Neural progenitor cell (in vitro differentiated cells): ENCODE measurements around the gene POR. TPM values are rescaled to one million over a fixed set of nuclear protein-coding genes. Genes with fewer than 3 reads are reported as not detected.

Source experiments
- DNase-seq: peaks from one replicate; pipeline ENCODE4 v3.0.0-alpha.2; 2016; ENCODE audit warnings: low spot score
- H2AFZ ChIP-seq: fragments of 200-600 bp; sonication (generic); replicated peaks from 2 replicates; pipeline ENCODE4 v1.6.1; 2016; ENCODE audit warnings: antibody characterized with exemption
- H3F3A ChIP-seq: fragments of 200-600 bp; sonication (generic); 2 replicates; pipeline ENCODE4 v1.6.1; 2016; ENCODE audit warnings: antibody characterized with exemption, low read depth
- H3K27ac ChIP-seq: fragments of 200-600 bp; sonication (generic); 2 replicates; pipeline ENCODE4 v1.5.1; 2016; ENCODE audit warnings: mild to moderate bottlenecking
- H3K27me3 ChIP-seq: fragments of 200-600 bp; sonication (generic); 2 replicates; pipeline ENCODE4 v1.6.1; 2016; ENCODE audit warnings: mild to moderate bottlenecking, moderate library complexity
- H3K36me3 ChIP-seq: fragments of 200-600 bp; sonication (generic); 2 replicates; pipeline ENCODE4 v1.5.1; 2016
- H3K4me1 ChIP-seq: fragments of 200-600 bp; sonication (generic); 2 replicates; pipeline ENCODE4 v1.6.1; 2016; ENCODE audit warnings: mixed run types
- H3K4me2 ChIP-seq: fragments of 200-600 bp; sonication (generic); 2 replicates; pipeline ENCODE4 v1.6.1; 2016
- H3K4me3 ChIP-seq: fragments of 200-600 bp; sonication (generic); 2 replicates; pipeline ENCODE4 v1.5.1; 2016
- H3K79me2 ChIP-seq: fragments of 200-600 bp; sonication (generic); 2 replicates; pipeline ENCODE4 v1.6.1; 2016; ENCODE audit warnings: low read depth
- H3K9ac ChIP-seq: fragments of 200-600 bp; sonication (generic); 2 replicates; pipeline ENCODE4 v1.6.1; 2016
- H3K9me3 ChIP-seq: fragments of 200-600 bp; sonication (generic); 2 replicates; pipeline ENCODE4 v1.5.1; 2016; ENCODE audit warnings: low read depth
- H4K20me1 ChIP-seq: fragments of 200-600 bp; sonication (generic); 2 replicates; pipeline ENCODE4 v1.6.1; 2016; ENCODE audit warnings: low read depth
- H3K27ac Mint-ChIP-seq: 3 replicates; pipeline ENCODE4 v1.8.0; 2021; ENCODE audit warnings: mixed read lengths
- H3K27me3 Mint-ChIP-seq: 2 replicates; pipeline ENCODE4 v1.8.0; 2022; ENCODE audit warnings: low read depth, mild to moderate bottlenecking, inconsistent platforms, moderate library complexity, mixed read lengths; ENCODE audit not compliant: insufficient read depth
- H3K36me3 Mint-ChIP-seq: 3 replicates; pipeline ENCODE4 v1.8.0; 2021; ENCODE audit warnings: mixed read lengths
- H3K4me1 Mint-ChIP-seq: 3 replicates; pipeline ENCODE4 v1.8.0; 2021; ENCODE audit warnings: mixed read lengths
- H3K4me3 Mint-ChIP-seq: 3 replicates; pipeline ENCODE4 v1.8.0; 2021; ENCODE audit warnings: mild to moderate bottlenecking, moderate library complexity, mixed read lengths
- H3K9me3 Mint-ChIP-seq: 3 replicates; pipeline ENCODE4 v1.8.0; 2020; ENCODE audit warnings: mixed read lengths
- CTCF ChIP-seq: fragments of 200-600 bp; sonication (generic); IDR thresholded peaks from 2 replicates; pipeline ENCODE4 v1.5.1; 2017; ENCODE audit warnings: antibody characterized with exemption, mild to moderate bottlenecking
- EZH2 ChIP-seq: fragments of 200-600 bp; sonication (generic); IDR thresholded peaks from 2 replicates; pipeline ENCODE4 v1.6.1; 2017; ENCODE audit warnings: antibody characterized with exemption, mild to moderate bottlenecking, moderate library complexity
- EZH2phosphoT487 ChIP-seq: fragments of 200-600 bp; sonication (generic); IDR thresholded peaks from 2 replicates; pipeline ENCODE4 v1.6.1; 2017; ENCODE audit warnings: antibody characterized with exemption
- total RNA-seq: library from RNA; depleted of rRNA; stranded (reverse); fragments of >200 nt; gene quantifications from 2 replicates; pipeline ENCODE4 v1.2.3, GENCODE V29; 2015; ENCODE audit warnings: low replicate concordance

The POR gene
- total RNA-seq, 1 donor from 2014 or later, result 38.6 TPM

- H4K20me1 ChIP-seq, result peaks cover 33% of the 10 kb centered on the region
- TF ChIP-seq EZH2 (peak; percentile 42), EZH2phosphoT487 (no peak)
- peak; percentile 20 for DNase-seq
- no peaks in the 10 kb centered on the region for H3K9me3 ChIP-seq
- no peaks in the 10 kb centered on the region for H3K36me3 ChIP-seq
- peak overlapping the region; percentile 93 for H3K4me2 ChIP-seq
- H3K27ac Mint-ChIP-seq, result peak overlapping the region; percentile 83
- H3K27me3 Mint-ChIP-seq, result peaks cover 2% of the 10 kb centered on the region
- H3K4me3 ChIP-seq, result peak overlapping the region; percentile 75
- H3K27me3 ChIP-seq, result no peaks in the 10 kb centered on the region
- H3K27ac ChIP-seq, result no peak overlapping the region
- H3K9me3 Mint-ChIP-seq, result no peaks in the 10 kb centered on the region
- peaks cover 54% of the 10 kb centered on the region for H3K79me2 ChIP-seq
- peaks cover 8% of the 10 kb centered on the region for H3F3A ChIP-seq
- peak overlapping the region; percentile 96 for H3K4me3 Mint-ChIP-seq
- H3K4me1 Mint-ChIP-seq, result peaks cover 30% of the 10 kb centered on the region
- H2AFZ ChIP-seq, result no peak overlapping the region
- H3K4me1 ChIP-seq, result peaks cover 12% of the 10 kb centered on the region
- H3K36me3 Mint-ChIP-seq, result peaks cover 6% of the 10 kb centered on the region
- H3K9ac ChIP-seq, result peak overlapping the region; percentile 68
Observed at GRCh38 chr7:75915416-75916156, 631 bp downstream of the POR start.

GRCh38 chr7:75916259-75916658 is 1.3 kb downstream of the POR start:
- Mint-ChIP-seq H3K9me3 (no peaks in the 10 kb centered on the region), H3K4me3 (peak overlapping the region; percentile 96), H3K27ac (no peak overlapping the region), H3K4me1 (peaks cover 30% of the 10 kb centered on the region), H3K36me3 (peaks cover 9% of the 10 kb centered on the region), H3K27me3 (peaks cover 4% of the 10 kb centered on the region)
- Histone ChIP-seq H3K4me1 (peaks cover 12% of the 10 kb centered on the region), H3K27me3 (no peaks in the 10 kb centered on the region), H3K4me3 (peak overlapping the region; percentile 75), H3K27ac (no peak overlapping the region), H2AFZ (no peak overlapping the region), H3K9ac (no peak overlapping the region), H4K20me1 (peaks cover 38% of the 10 kb centered on the region), H3K4me2 (peak overlapping the region; percentile 93), H3K79me2 (peaks cover 61% of the 10 kb centered on the region), H3K9me3 (no peaks in the 10 kb centered on the region), H3F3A (peaks cover 8% of the 10 kb centered on the region), H3K36me3 (no peaks in the 10 kb centered on the region)
- DNase-seq, result no peak
- TF ChIP-seq CTCF (no peak), EZH2 (no peak), EZH2phosphoT487 (no peak)

- Histone ChIP-seq H3K36me3 (no peaks in the 10 kb centered on the region), H2AFZ (no peak overlapping the region), H3K4me3 (no peak overlapping the region), H3K9me3 (no peaks in the 10 kb centered on the region), H3K79me2 (peaks cover 68% of the 10 kb centered on the region), H4K20me1 (peaks cover 45% of the 10 kb centered on the region), H3K27me3 (no peaks in the 10 kb centered on the region), H3K4me2 (peak overlapping the region; percentile 93), H3K9ac (no peak overlapping the region), H3F3A (peaks cover 8% of the 10 kb centered on the region), H3K27ac (no peak overlapping the region), H3K4me1 (peaks cover 12% of the 10 kb centered on the region)
- Mint-ChIP-seq H3K9me3 (no peaks in the 10 kb centered on the region), H3K4me3 (peak overlapping the region; percentile 96), H3K27me3 (peaks cover 4% of the 10 kb centered on the region), H3K27ac (no peak overlapping the region), H3K36me3 (peaks cover 13% of the 10 kb centered on the region), H3K4me1 (peaks cover 34% of the 10 kb centered on the region)
- TF ChIP-seq EZH2 (no peak), CTCF (no peak), EZH2phosphoT487 (no peak)
- DNase-seq, result no peak
Observed at GRCh38 chr7:75916685-75917634, 2.0 kb downstream of the POR start.
